IMR-90 (cell line): ENCODE measurements around the gene ADAMTS14. TPM values are rescaled to one million over a fixed set of nuclear protein-coding genes. Genes with fewer than 3 reads are reported as not detected.

Source experiments
- ATAC-seq: fragments of 200-7000 bp; cut with Tn5 transposase; 2 replicates; pipeline ENCODE4 v1.9.1; 2020; ENCODE audit warnings: low read depth, mild to moderate bottlenecking, moderate library complexity
- BruUV-seq: library from RNA; stranded (reverse); fragments of 400-500 nt; replicated peaks from 2 replicates; lab custom pipeline; 2021; lab: Mats Ljungman, UMichigan
- CTCF ChIA-PET: fragments of 300-600 bp; formaldehyde crosslinking; extraction: SDS; loops from one replicate; lab custom pipeline; 2021; ENCODE audit warnings: antibody characterized with exemption; lab: Yijun Ruan, JAX
- POLR2A ChIA-PET: fragments of 300-600 bp; sonication (Branson Sonifier 250); formaldehyde crosslinking; loops from one replicate; lab custom pipeline; 2022; ENCODE audit warnings: antibody characterized with exemption; ENCODE audit not compliant: unreplicated experiment; lab: Charles Lee
- DNase-seq: peaks from one replicate; pipeline ENCODE4 v3.0.0; 2013
- H2AFZ ChIP-seq: replicated peaks from 2 replicates; pipeline ENCODE3; 2013; ENCODE audit warnings: low read length, mild to moderate bottlenecking; ENCODE audit not compliant: poor library complexity
- H2AK5ac ChIP-seq: 2 replicates; pipeline ENCODE4 v1.6.1; 2013; ENCODE audit warnings: low read depth, low read length, inconsistent platforms
- H2AK9ac ChIP-seq: replicated peaks from 2 replicates; pipeline ENCODE3; 2013; ENCODE audit warnings: mild to moderate bottlenecking, low read depth, low read length, moderate library complexity; ENCODE audit not compliant: poor library complexity
- H2BK120ac ChIP-seq: 2 replicates; pipeline ENCODE4 v1.6.1; 2013; ENCODE audit warnings: low read depth, low read length, inconsistent platforms
- H2BK15ac ChIP-seq: 3 replicates; pipeline ENCODE4 v1.6.1; 2013; ENCODE audit warnings: low read depth, low read length, inconsistent platforms
- H2BK20ac ChIP-seq: 2 replicates; pipeline ENCODE4 v1.6.1; 2013; ENCODE audit warnings: low read depth, mild to moderate bottlenecking, inconsistent platforms, low read length, moderate library complexity
- H2BK5ac ChIP-seq: 2 replicates; pipeline ENCODE4 v1.6.1; 2013; ENCODE audit warnings: mild to moderate bottlenecking, low read depth, low read length, inconsistent platforms; ENCODE audit not compliant: poor library complexity, severe bottlenecking
- H3K14ac ChIP-seq: replicated peaks from 2 replicates; pipeline ENCODE4 v1.6.1; 2013; ENCODE audit warnings: low read depth, low read length, inconsistent platforms
- H3K18ac ChIP-seq: 2 replicates; pipeline ENCODE4 v1.6.1; 2013; ENCODE audit warnings: low read depth, low read length, control low read depth
- H3K23ac ChIP-seq: 2 replicates; pipeline ENCODE4 v1.6.1; 2013; ENCODE audit warnings: low read depth, low read length, inconsistent platforms
- H3K27ac ChIP-seq: 2 replicates; pipeline ENCODE4 v1.5.1; 2013; ENCODE audit warnings: mild to moderate bottlenecking, control low read depth, low read length; ENCODE audit not compliant: insufficient read depth
- H3K27me3 ChIP-seq: 2 replicates; pipeline ENCODE4 v1.6.1; 2013; ENCODE audit warnings: low read length; ENCODE audit not compliant: control insufficient read depth, insufficient read depth
- H3K36me3 ChIP-seq: 2 replicates; pipeline ENCODE4 v1.6.1; 2013; ENCODE audit warnings: low read length, mixed read lengths; ENCODE audit not compliant: control insufficient read depth, insufficient read depth
- H3K4ac ChIP-seq: 2 replicates; pipeline ENCODE4 v1.6.1; 2013; ENCODE audit warnings: low read depth, low read length, inconsistent platforms
- H3K4me1 ChIP-seq: 2 replicates; pipeline ENCODE4 v1.6.1; 2013; ENCODE audit warnings: low read length, mixed read lengths; ENCODE audit not compliant: control insufficient read depth, insufficient read depth
- H3K4me2 ChIP-seq: 2 replicates; pipeline ENCODE4 v1.6.1; 2013; ENCODE audit warnings: low read depth, mild to moderate bottlenecking, control low read depth, low read length, moderate library complexity
- H3K4me3 ChIP-seq: 2 replicates; pipeline ENCODE4 v1.5.1; 2013; ENCODE audit warnings: low read depth, mild to moderate bottlenecking, control low read depth, low read length, moderate library complexity; ENCODE audit not compliant: insufficient read depth
- H3K56ac ChIP-seq: 2 replicates; pipeline ENCODE4 v1.6.1; 2013; ENCODE audit warnings: low read length, inconsistent platforms; ENCODE audit not compliant: insufficient read depth; ENCODE audit errors: extremely low read depth
- H3K79me1 ChIP-seq, 2 experiments: 2 replicates each; pipeline ENCODE4 v1.6.1; 2013; ENCODE audit warnings: low read length in 2 of 2, inconsistent platforms in 1 of 2, low read depth in 1 of 2
- H3K9ac ChIP-seq: 2 replicates; pipeline ENCODE4 v1.6.1; 2013; ENCODE audit warnings: low read depth, low read length, control low read depth
- H3K9me1 ChIP-seq: 2 replicates; pipeline ENCODE4 v1.6.1; 2013; ENCODE audit warnings: low read length, inconsistent platforms; ENCODE audit not compliant: insufficient read depth
- H3K9me3 ChIP-seq: 2 replicates; pipeline ENCODE4 v1.6.1; 2013; ENCODE audit warnings: low read length; ENCODE audit not compliant: control insufficient read depth, insufficient read depth
- H4K20me1 ChIP-seq: 2 replicates; pipeline ENCODE4 v1.6.1; 2013; ENCODE audit warnings: low read length, inconsistent platforms; ENCODE audit not compliant: insufficient read depth
- H4K5ac ChIP-seq: 2 replicates; pipeline ENCODE4 v1.6.1; 2013; ENCODE audit warnings: mild to moderate bottlenecking, low read depth, low read length, control low read depth
- H4K8ac ChIP-seq, 2 experiments: 2 replicates each; pipeline ENCODE4 v1.6.1; 2013; ENCODE audit warnings: low read depth in 2 of 2, low read length in 2 of 2, control low read depth in 1 of 2, inconsistent platforms in 1 of 2
- H4K91ac ChIP-seq: 2 replicates; pipeline ENCODE4 v1.6.1; 2013; ENCODE audit warnings: low read depth, low read length, inconsistent platforms; ENCODE audit not compliant: insufficient read depth
- BHLHE40 ChIP-seq: fragments of 150-350 bp; IDR thresholded peaks from 2 replicates; pipeline ENCODE4 v1.6.1; 2016; ENCODE audit warnings: mild to moderate bottlenecking, low read depth, low read length
- CEBPB ChIP-seq: IDR thresholded peaks from 2 replicates; pipeline ENCODE4 v1.6.1; 2012; ENCODE audit warnings: low read depth, low read length, improper control_type of control experiment
- CHD1 ChIP-seq: IDR thresholded peaks from 2 replicates; pipeline ENCODE4 v1.6.1; 2012; ENCODE audit warnings: low read depth, low read length, improper control_type of control experiment
- CTCF ChIP-seq: conservative IDR thresholded peaks from 2 replicates; pipeline ENCODE4 v1.5.1; 2012; ENCODE audit warnings: mild to moderate bottlenecking, low read depth, low read length, improper control_type of control experiment
- ELK1 ChIP-seq: fragments of 150-350 bp; IDR thresholded peaks from 2 replicates; pipeline ENCODE4 v1.6.1; 2016; ENCODE audit warnings: low read depth, mild to moderate bottlenecking, low read length, moderate library complexity, borderline replicate concordance
- FOS ChIP-seq: fragments of 150-350 bp; IDR thresholded peaks from 2 replicates; pipeline ENCODE4 v1.6.1; 2016; ENCODE audit warnings: low read depth, low read length
- MAFK ChIP-seq: IDR thresholded peaks from 2 replicates; pipeline ENCODE4 v1.6.1; 2012; ENCODE audit warnings: low read depth, low read length, improper control_type of control experiment
- MAZ ChIP-seq: IDR thresholded peaks from 2 replicates; pipeline ENCODE4 v1.6.1; 2012; ENCODE audit warnings: low read depth, mild to moderate bottlenecking, low read length, improper control_type of control experiment, moderate library complexity, borderline replicate concordance
- MXI1 ChIP-seq: IDR thresholded peaks from 2 replicates; pipeline ENCODE4 v1.6.1; 2012; ENCODE audit warnings: low read depth, mild to moderate bottlenecking, low read length, moderate library complexity, borderline replicate concordance
- NFE2L2 ChIP-seq: fragments of 150-350 bp; IDR thresholded peaks from 2 replicates; pipeline ENCODE4 v1.6.1; 2016; ENCODE audit warnings: low read depth, mild to moderate bottlenecking, low read length
- POLR2A ChIP-seq: IDR thresholded peaks from 2 replicates; pipeline ENCODE4 v1.6.1; 2012; ENCODE audit warnings: mild to moderate bottlenecking, low read depth, low read length
- RAD21 ChIP-seq: IDR thresholded peaks from 2 replicates; pipeline ENCODE4 v1.6.1; 2012; ENCODE audit warnings: low read length, improper control_type of control experiment
- RCOR1 ChIP-seq: IDR thresholded peaks from 2 replicates; pipeline ENCODE4 v1.6.1; 2012; ENCODE audit warnings: mild to moderate bottlenecking, low read length, improper control_type of control experiment; ENCODE audit not compliant: insufficient replicate concordance
- RFX5 ChIP-seq: IDR thresholded peaks from 2 replicates; pipeline ENCODE4 v1.8.0; 2012; ENCODE audit warnings: low read depth, mild to moderate bottlenecking, low read length, moderate library complexity
- SMC3 ChIP-seq: fragments of 150-350 bp; IDR thresholded peaks from 2 replicates; pipeline ENCODE4 v1.6.1; 2016; ENCODE audit warnings: low read depth, mild to moderate bottlenecking, antibody characterized with exemption, low read length, moderate library complexity
- USF2 ChIP-seq: fragments of 150-350 bp; IDR thresholded peaks from 2 replicates; pipeline ENCODE4 v1.6.1; 2017; ENCODE audit warnings: mild to moderate bottlenecking, antibody characterized with exemption, low read length, low read depth
- WGBS, 2 experiments: methylation state at CpG; one replicate each; pipeline versions ENCODE4 v1.1.5 to v1.1.7; 2013; ENCODE audit warnings: missing lambda C conversion rate in 2 of 2; ENCODE audit not compliant: insufficient read length in 1 of 2; ENCODE audit errors: extremely low coverage in 2 of 2; 5-methylcytosine and 5-hydroxymethylcytosine counted together
- dilution Hi-C: fragments of 300-500 bp; cut with HindIII; formaldehyde crosslinking; loops from one replicate; pipeline ENCODE4 v1.14.3; 2018; ENCODE audit warnings: low sequenced_read_pairs; ENCODE audit not compliant: unreplicated experiment
- in situ Hi-C: fragments of 300-500 bp; cut with MboI; formaldehyde crosslinking; loops from 3 replicates; pipeline ENCODE4 v1.14.3; 2019; ENCODE audit warnings: low sequenced_read_pairs, inconsistent platforms, mixed read lengths
- intact Hi-C: fragments of 100-400 bp; cut with micrococcal nuclease; formaldehyde crosslinking; loops from 2 replicates; pipeline ENCODE4 v1.10.0; 2022
- polyA plus RNA-seq, 3 experiments: library from polyadenylated mRNA; depleted of rRNA; stranded (reverse); fragments of >200 nt; gene quantifications; 2 replicates each; pipeline ENCODE4 v1.2.3, GENCODE V29; 2012; ENCODE audit warnings: low replicate concordance in 1 of 3
- total RNA-seq: library from RNA; depleted of rRNA; stranded (reverse); fragments of >200 nt; gene quantifications from 2 replicates; pipeline ENCODE4 v1.2.3, GENCODE V29; 2012

Gene ADAMTS14
- total and polyA plus RNA-seq, 2 of the 4 experiments (the other 2 are of a cell fraction): under 0.01 to 0.31 TPM

DNA sequence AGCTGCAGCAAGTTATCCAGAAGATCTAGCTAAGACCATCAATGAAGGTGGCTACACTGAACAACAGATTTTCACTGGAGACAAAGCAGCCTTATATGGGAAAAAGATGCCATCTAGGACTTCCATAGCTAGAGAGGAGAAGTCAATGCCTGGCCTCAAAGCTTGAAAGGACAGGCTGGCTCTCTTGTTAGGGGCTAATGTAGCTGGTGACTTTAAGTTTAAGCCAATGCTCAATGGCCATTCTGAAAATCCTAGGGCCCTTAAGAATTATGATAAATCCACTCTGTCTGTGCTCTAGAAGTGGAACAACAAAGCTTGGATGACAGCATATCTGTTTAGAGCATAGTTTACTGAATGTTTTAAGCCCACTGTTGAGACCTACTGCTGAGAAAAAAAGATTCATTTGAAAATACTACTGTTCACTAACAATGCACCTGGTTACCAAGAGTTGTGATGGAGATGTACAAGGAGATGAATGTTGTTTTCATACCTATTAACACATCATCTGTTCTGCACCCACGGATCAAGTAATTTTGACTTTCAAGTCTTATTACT, 13.6 kb upstream of the ADAMTS14 start:
- Histone ChIP-seq H3K36me3 (no peaks in the 10 kb centered on the region), H3K9me1 (peaks cover 10% of the 10 kb centered on the region), H3K79me1 (no peaks in the 10 kb centered on the region), H3K9ac (no peak overlapping the region), H2AFZ (no peak overlapping the region), H3K27ac (no peak overlapping the region), H3K4me1 (peaks cover 12% of the 10 kb centered on the region; the same call in 1 of the 2 replicates), H4K5ac (no peak overlapping the region), H4K20me1 (no peaks in the 10 kb centered on the region), H2AK5ac (no peak overlapping the region), H2BK20ac (no peak overlapping the region), H2BK15ac (no peak overlapping the region), H2BK120ac (no peak overlapping the region), H2AK9ac (no peak overlapping the region), H3K23ac (no peak overlapping the region), H3K4me3 (no peak overlapping the region), H4K8ac (no peak overlapping the region), H3K14ac (no peak overlapping the region), H3K18ac (no peak overlapping the region), H3K4ac (no peak overlapping the region), H4K91ac (no peak overlapping the region), H3K4me2 (no peak overlapping the region), H3K27me3 (no peaks in the 10 kb centered on the region), H2BK5ac (no peak overlapping the region), H3K9me3 (0 out of 2 replicates have a peak, but pooled peaks cover 4% of the 10 kb centered on the region), H3K56ac (no peak overlapping the region)
- no TSS peak for BruUV-seq
- no CpG with 5 or more reads among the region's 1 CpG for WGBS, 2 experiments
- in situ Hi-C loops: no loop called here
- ChIA-PET POLR2A (no interaction called here), CTCF (interaction anchor here (2.3 kb wide), 1 partner anchor 14 kb away, joined by 6 read pairs; no protein-coding TSS in a partner anchor)
- no peak for ATAC-seq
- no peak for DNase-seq
- intact Hi-C loops: no loop called here
- TF ChIP-seq NFE2L2 (no peak), MAZ (no peak), RCOR1 (no peak), SMC3 (no peak), USF2 (no peak), MXI1 (no peak), FOS (no peak), ELK1 (no peak), CTCF (no peak), RAD21 (no peak), RFX5 (no peak), CEBPB (no peak), BHLHE40 (no peak), MAFK (no peak), CHD1 (no peak), POLR2A (no peak)
- dilution Hi-C loops: no loop called here
